Caco-2 (cell line): ENCODE measurements around the gene MYH14. TPM values are rescaled to one million over a fixed set of nuclear protein-coding genes. Genes with fewer than 3 reads are reported as not detected.

Experiments
- BruUV-seq: library from RNA; stranded (reverse); fragments of 400-500 nt; replicated peaks from 2 replicates; lab custom pipeline; 2021; lab: Mats Ljungman, UMichigan
- CTCF ChIA-PET: fragments of 300-600 bp; sonication (Branson Sonifier 250); formaldehyde crosslinking; loops from one replicate; lab custom pipeline; 2022; ENCODE audit warnings: antibody characterized with exemption; lab: Charles Lee
- POLR2A ChIA-PET: fragments of 300-600 bp; sonication (Branson Sonifier 250); formaldehyde crosslinking; loops from one replicate; lab custom pipeline; 2022; ENCODE audit warnings: antibody characterized with exemption; lab: Charles Lee
- DNase-seq, 2 experiments: peaks; one replicate each; pipeline versions ENCODE4 v3.0.0 to v3.0.0-alpha.2; 2020 to 2022
- H3K27me3 ChIP-seq: replicated peaks from 2 replicates; pipeline ENCODE4 v1.6.0; 2011; ENCODE audit warnings: low read length; ENCODE audit not compliant: control insufficient read depth, insufficient read depth
- H3K36me3 ChIP-seq: 2 replicates; pipeline ENCODE4 v1.5.1; 2011; ENCODE audit warnings: low read length; ENCODE audit not compliant: control insufficient read depth, insufficient read depth
- H3K4me1 ChIP-seq: fragments of 250-450 bp; sonication (Bioruptor Pico); 2 replicates; pipeline ENCODE4 v1.5.1; 2020; ENCODE audit warnings: mild to moderate bottlenecking
- H3K4me3 ChIP-seq: 2 replicates; pipeline ENCODE4 v1.5.1; 2011; ENCODE audit warnings: low read depth, mild to moderate bottlenecking, control low read depth, low read length
- H3K9me3 ChIP-seq: fragments of 250-450 bp; sonication (Bioruptor Pico); 2 replicates; pipeline ENCODE4 v1.5.1; 2020; ENCODE audit warnings: mild to moderate bottlenecking, moderate library complexity
- H3K27ac Mint-ChIP-seq: one replicate; pipeline ENCODE4 v1.8.0; 2022; ENCODE audit warnings: mixed read lengths; ENCODE audit not compliant: unreplicated experiment
- H3K27me3 Mint-ChIP-seq: one replicate; pipeline ENCODE4 v1.8.0; 2022; ENCODE audit warnings: mixed read lengths; ENCODE audit not compliant: insufficient read depth, unreplicated experiment
- H3K36me3 Mint-ChIP-seq: one replicate; pipeline ENCODE4 v1.8.0; 2022; ENCODE audit warnings: mild to moderate bottlenecking, mixed read lengths; ENCODE audit not compliant: insufficient read depth, unreplicated experiment
- H3K4me1 Mint-ChIP-seq: one replicate; pipeline ENCODE4 v1.8.0; 2022; ENCODE audit warnings: low read depth, mixed read lengths; ENCODE audit not compliant: unreplicated experiment
- H3K4me3 Mint-ChIP-seq: one replicate; pipeline ENCODE4 v1.8.0; 2022; ENCODE audit warnings: mild to moderate bottlenecking, moderate library complexity, mixed read lengths; ENCODE audit not compliant: unreplicated experiment
- H3K9me3 Mint-ChIP-seq: one replicate; pipeline ENCODE4 v1.8.0; 2022; ENCODE audit warnings: mixed read lengths; ENCODE audit not compliant: unreplicated experiment
- CTCF ChIP-seq, 2 experiments: fragments of 200-600 bp in 1 of 2; IDR thresholded peaks; 1 replicate in 1 of 2; 2 replicates in 1 of 2; pipeline versions ENCODE4 v1.5.1 to v1.8.0; 2011 to 2022; ENCODE audit warnings: antibody characterized with exemption in 1 of 2, control low read depth in 1 of 2, inconsistent platforms in 1 of 2, low read depth in 1 of 2, low read length in 1 of 2, mild to moderate bottlenecking in 1 of 2, moderate library complexity in 1 of 2; ENCODE audit not compliant: insufficient read depth in 1 of 2, severe bottlenecking in 1 of 2, unreplicated experiment in 1 of 2
- intact Hi-C: fragments of 100-400 bp; cut with micrococcal nuclease; formaldehyde crosslinking; loops from one replicate; pipeline ENCODE4 v1.10.0; 2022; ENCODE audit not compliant: unreplicated experiment
- total RNA-seq: library from RNA; stranded (reverse); gene quantifications from 2 replicates; pipeline ENCODE4 v1.2.3, GENCODE V29; 2022

MYH14 gene
- total RNA-seq, 1 experiment from 2014 or later = 89.8 TPM

- intact Hi-C loops = no loop called here
- H3K4me3 ChIP-seq = no peak overlapping the region
- CTCF ChIA-PET = interaction anchor here (0.7 to 1.9 kb wide), 4 partner anchors 14 to 111 kb away, joined by 4 to 9 read pairs (median 4); no protein-coding TSS in a partner anchor
Measured at GRCh38 chr19:50258918-50259372, 55.5 kb downstream of the MYH14 start.

GRCh38 chr19:50261446-50261970, 58.1 kb downstream of the MYH14 start:
- BruUV-seq = no TSS peak
- Mint-ChIP-seq H3K4me1 (no peaks in the 10 kb centered on the region), H3K27me3 (no peaks in the 10 kb centered on the region), H3K4me3 (no peak overlapping the region), H3K9me3 (no peaks in the 10 kb centered on the region), H3K27ac (no peak overlapping the region), H3K36me3 (peaks cover 34% of the 10 kb centered on the region)
- intact Hi-C loops = no loop called here
- Histone ChIP-seq H3K27me3 (no peaks in the 10 kb centered on the region), H3K4me3 (no peak overlapping the region), H3K4me1 (no peaks in the 10 kb centered on the region), H3K9me3 (no peaks in the 10 kb centered on the region), H3K36me3 (peaks cover 5% of the 10 kb centered on the region; the same call in 1 of the 2 replicates)
- CTCF ChIA-PET = no interaction called here
- POLR2A ChIA-PET = no interaction called here
- TF ChIP-seq CTCF (IDR thresholded peaks at IDR 0.05; ENCODE audit: insufficient read depth in 1 of 2, low read depth in 1 of 2, low read length in 1 of 2, severe bottlenecking in 1 of 2, unreplicated experiment in 1 of 2) = no peak
- no peak for DNase-seq

More at GRCh38 chr19:50258918-50259372, 55.5 kb downstream of the MYH14 start:
- Mint-ChIP-seq H3K9me3 (no peaks in the 10 kb centered on the region), H3K4me1 (no peaks in the 10 kb centered on the region), H3K27me3 (no peaks in the 10 kb centered on the region), H3K4me3 (no peak overlapping the region), H3K36me3 (peaks cover 55% of the 10 kb centered on the region), H3K27ac (no peak overlapping the region)
- H3K36me3 ChIP-seq = peaks cover 10% of the 10 kb centered on the region
- peak in 1 of 2 experiments; percentile 68 for DNase-seq
- H3K4me1 ChIP-seq = no peaks in the 10 kb centered on the region
- no peaks in the 10 kb centered on the region for H3K27me3 ChIP-seq
- no peaks in the 10 kb centered on the region for H3K9me3 ChIP-seq
- POLR2A ChIA-PET = no interaction called here
- BruUV-seq = no TSS peak
- TF ChIP-seq CTCF (IDR thresholded peaks at IDR 0.05; ENCODE audit: insufficient read depth in 1 of 2, low read depth in 1 of 2, low read length in 1 of 2, severe bottlenecking in 1 of 2, unreplicated experiment in 1 of 2) = peak; percentile 57 to 62

- no peaks in the 10 kb centered on the region for H3K27me3 ChIP-seq
- H3K36me3 ChIP-seq = peaks cover 5% of the 10 kb centered on the region; the same call in 1 of the 2 replicates
- Mint-ChIP-seq H3K9me3 (no peaks in the 10 kb centered on the region), H3K27me3 (no peaks in the 10 kb centered on the region), H3K36me3 (peaks cover 35% of the 10 kb centered on the region), H3K4me1 (no peaks in the 10 kb centered on the region), H3K27ac (no peak overlapping the region), H3K4me3 (no peak overlapping the region)
- DNase-seq = no peak
- BruUV-seq = no TSS peak
- H3K9me3 ChIP-seq = no peaks in the 10 kb centered on the region
- H3K4me3 ChIP-seq = no peak overlapping the region
- CTCF ChIA-PET = interaction anchor here (1.1 to 1.2 kb wide), 2 partner anchors 11 to 65 kb away, joined by 3 to 6 read pairs; no protein-coding TSS in a partner anchor
- intact Hi-C loops = no loop called here
- no peaks in the 10 kb centered on the region for H3K4me1 ChIP-seq
- TF ChIP-seq CTCF (IDR thresholded peaks at IDR 0.05; ENCODE audit: insufficient read depth in 1 of 2, low read depth in 1 of 2, low read length in 1 of 2, severe bottlenecking in 1 of 2, unreplicated experiment in 1 of 2) = no peak
- POLR2A ChIA-PET = no interaction called here
Measured at GRCh38 chr19:50263176-50263575, 59.8 kb downstream of the MYH14 start.
